K562 (cell line): ENCODE results near the gene CLUH. TPM values are rescaled to one million over a fixed set of nuclear protein-coding genes. Genes with fewer than 3 reads are reported as not detected.

Source experiments
- CHD1 ChIP-seq: fragments of 200-600 bp; sonication (generic); IDR thresholded peaks from one replicate; pipeline ENCODE4 v1.6.1; 2012; ENCODE audit warnings: mild to moderate bottlenecking, moderate library complexity, low read length, inconsistent platforms
- CREB5 ChIP-seq: fragments of 250-450 bp; sonication (Bioruptor Pico); IDR thresholded peaks from 2 replicates; pipeline ENCODE4 v1.5.0; 2020; ENCODE audit warnings: mild to moderate bottlenecking
- CREM ChIP-seq: IDR thresholded peaks from 2 replicates; pipeline ENCODE4 v1.6.1; 2014; ENCODE audit warnings: antibody characterized with exemption, low read depth
- E2F8 ChIP-seq: fragments of 450-650 bp; IDR thresholded peaks from 2 replicates; pipeline ENCODE4 v1.7.1; 2018; ENCODE audit warnings: mild to moderate bottlenecking, low read depth; ENCODE audit not compliant: partially characterized antibody
- EGR1 ChIP-seq: fragments of 450-650 bp; conservative IDR thresholded peaks from 2 replicates; pipeline ENCODE4 v1.6.1; 2017; ENCODE audit warnings: mild to moderate bottlenecking
- HMG20B ChIP-seq: fragments of 250-450 bp; sonication (Bioruptor Pico); IDR thresholded peaks from 2 replicates; pipeline ENCODE4 v1.5.0; 2021; ENCODE audit warnings: mild to moderate bottlenecking
- HNRNPL ChIP-seq: fragments of 200-400 bp; formaldehyde crosslinking; IDR thresholded peaks from 2 replicates; pipeline ENCODE4 v1.6.1; 2017; ENCODE audit warnings: low read depth, mild to moderate bottlenecking, low read length
- HNRNPUL1 ChIP-seq: fragments of 200-400 bp; formaldehyde crosslinking; IDR thresholded peaks from 2 replicates; pipeline ENCODE4 v1.6.1; 2017; ENCODE audit warnings: low read length
- JUND ChIP-seq, 2 experiments: IDR thresholded peaks; 2 replicates in 1 of 2; 3 replicates in 1 of 2; pipeline ENCODE4 v1.6.1; 2011; ENCODE audit warnings: borderline replicate concordance in 2 of 2, low read depth in 2 of 2, low read length in 2 of 2, improper control_type of control experiment in 1 of 2, missing biosample characterization in 1 of 2, missing genetic modification characterization in 1 of 2, missing genetic modification reagents in 1 of 2
- LEF1 ChIP-seq: fragments of 450-650 bp; IDR thresholded peaks from 2 replicates; pipeline ENCODE4 v1.6.1; 2016; ENCODE audit warnings: mild to moderate bottlenecking
- MAZ ChIP-seq, 2 experiments: fragments of 450-650 bp in 1 of 2; sonication (generic) in 1 of 2; formaldehyde crosslinking; IDR thresholded peaks in 1 of 2; conservative IDR thresholded peaks in 1 of 2; 2 replicates each; pipeline versions ENCODE4 v1.4.0 to v1.5.0; 2020; ENCODE audit warnings: mild to moderate bottlenecking in 1 of 2, missing genetic modification reagents in 1 of 2
- PHF21A ChIP-seq: fragments of 450-650 bp; IDR thresholded peaks from 2 replicates; pipeline ENCODE4 v1.6.1; 2017; ENCODE audit warnings: low read depth, borderline replicate concordance
- USF1 ChIP-seq: sonication (generic); formaldehyde crosslinking; IDR thresholded peaks from 2 replicates; pipeline ENCODE4 v1.9.0; 2022; ENCODE audit warnings: mild to moderate bottlenecking, missing genetic modification reagents
- ZKSCAN1 ChIP-seq: fragments of 150-350 bp; IDR thresholded peaks from 2 replicates; pipeline ENCODE4 v1.6.1; 2016; ENCODE audit warnings: low read depth, low read length
- ZNF146 ChIP-seq: IDR thresholded peaks from one replicate; pipeline ENCODE4 v1.6.1; 2018; ENCODE audit warnings: missing compliant biosample characterization; ENCODE audit not compliant: unreplicated experiment
- ZNF274 ChIP-seq: IDR thresholded peaks from 2 replicates; pipeline ENCODE4 v1.6.1; 2011; ENCODE audit warnings: low read depth, mild to moderate bottlenecking, low read length, moderate library complexity, borderline replicate concordance
- ZNF436 ChIP-seq: fragments of 250-450, 450-650 bp; sonication (Bioruptor Pico); formaldehyde crosslinking; IDR thresholded peaks from 2 replicates; pipeline ENCODE4 v1.7.0; 2020; ENCODE audit warnings: mild to moderate bottlenecking
- ZNF586 ChIP-seq: fragments of 450-650 bp; formaldehyde crosslinking; conservative IDR thresholded peaks from 2 replicates; pipeline ENCODE4 v1.4.0; 2020; ENCODE audit warnings: mild to moderate bottlenecking, moderate library complexity
- polyA plus RNA-seq, 8 experiments: library from polyadenylated mRNA; depleted of rRNA in 4 of 8; stranded (reverse) in 5 of 8; unstranded in 3 of 8; fragments of >200 nt; fragmentation: Nextera tagmentation in 2 of 8; fragmentation: Illumina TruSeq in 1 of 8; extraction: Ambion mirVana in 2 of 8; extraction: Trizol in 1 of 8; gene quantifications; 2 replicates each; pipeline versions ENCODE4 v1.2.1 to v1.2.3, GENCODE V29; 2011 to 2014; ENCODE audit warnings: inconsistent platforms in 1 of 8, missing spikeins in 1 of 8
- total RNA-seq, 7 experiments: library from RNA; depleted of rRNA in 6 of 7; stranded (reverse); fragments of >200 nt in 6 of 7; fragmentation: Illumina TruSeq in 2 of 7; extraction: Trizol in 2 of 7; gene quantifications; 2 replicates each; pipeline versions ENCODE4 v1.2.1 to v1.2.3, GENCODE V29; 2011 to 2021; ENCODE audit warnings: low replicate concordance in 1 of 7
- TF ChIP-seq, protein P1 (sequence below): fragments of 450-650 bp; IDR thresholded peaks from one replicate; pipeline ENCODE4 v1.6.1; 2018; ENCODE audit warnings: mild to moderate bottlenecking, moderate library complexity; ENCODE audit not compliant: partially characterized antibody
- TF ChIP-seq, protein P2 (sequence below): fragments of 450-650 bp; formaldehyde crosslinking; IDR thresholded peaks from 2 replicates; pipeline ENCODE4 v1.4.0; 2022; ENCODE audit warnings: missing genetic modification characterization

CLUH gene
- total and polyA plus RNA-seq, 9 of the 15 experiments (the other 6 are each of a cell fraction or from before 2014, with no cell fraction given), result 0.21 to 140 (median 33.2) TPM

- TF ChIP-seq HNRNPL (peak; percentile 79; the same call in 1 of the 2 replicates), EGR1 (peak; percentile 98), CHD1 (no peak), CREM (peak; percentile 76), JUND (IDR thresholded peaks at IDR 0.05; ENCODE audit: borderline replicate concordance, low read depth, low read length) (peak; percentile 63), JUND (tag; IDR thresholded peaks at IDR 0.05; ENCODE audit: borderline replicate concordance, low read depth, low read length) (peak; percentile 70; the same call in 1 of the 3 replicates), HMG20B (CRISPR knock-in tag) (no peak), MAZ (CRISPR knock-in tag; conservative IDR thresholded peaks at IDR 0.05 in 1 of 2, IDR thresholded peaks at IDR 0.05 in 1 of 2) (peak; percentile 90 to 91), PHF21A (no peak), ZNF274 (no peak), LEF1 (no peak), ZNF436 (CRISPR knock-in tag) (no peak), HNRNPUL1 (no peak), CREB5 (CRISPR knock-in tag) (no peak), ZNF586 (no peak), ZKSCAN1 (no peak), USF1 (CRISPR knock-in tag) (peak; percentile 90), ZNF146 (CRISPR knock-in tag) (no peak), E2F8 (peak; percentile 26)
- TF ChIP-seq, protein P1, sequence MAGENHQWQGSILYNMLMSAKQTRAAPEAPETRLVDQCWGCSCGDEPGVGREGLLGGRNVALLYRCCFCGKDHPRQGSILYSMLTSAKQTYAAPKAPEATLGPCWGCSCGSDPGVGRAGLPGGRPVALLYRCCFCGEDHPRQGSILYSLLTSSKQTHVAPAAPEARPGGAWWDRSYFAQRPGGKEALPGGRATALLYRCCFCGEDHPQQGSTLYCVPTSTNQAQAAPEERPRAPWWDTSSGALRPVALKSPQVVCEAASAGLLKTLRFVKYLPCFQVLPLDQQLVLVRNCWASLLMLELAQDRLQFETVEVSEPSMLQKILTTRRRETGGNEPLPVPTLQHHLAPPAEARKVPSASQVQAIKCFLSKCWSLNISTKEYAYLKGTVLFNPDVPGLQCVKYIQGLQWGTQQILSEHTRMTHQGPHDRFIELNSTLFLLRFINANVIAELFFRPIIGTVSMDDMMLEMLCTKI, result no peak
- TF ChIP-seq, protein P2, sequence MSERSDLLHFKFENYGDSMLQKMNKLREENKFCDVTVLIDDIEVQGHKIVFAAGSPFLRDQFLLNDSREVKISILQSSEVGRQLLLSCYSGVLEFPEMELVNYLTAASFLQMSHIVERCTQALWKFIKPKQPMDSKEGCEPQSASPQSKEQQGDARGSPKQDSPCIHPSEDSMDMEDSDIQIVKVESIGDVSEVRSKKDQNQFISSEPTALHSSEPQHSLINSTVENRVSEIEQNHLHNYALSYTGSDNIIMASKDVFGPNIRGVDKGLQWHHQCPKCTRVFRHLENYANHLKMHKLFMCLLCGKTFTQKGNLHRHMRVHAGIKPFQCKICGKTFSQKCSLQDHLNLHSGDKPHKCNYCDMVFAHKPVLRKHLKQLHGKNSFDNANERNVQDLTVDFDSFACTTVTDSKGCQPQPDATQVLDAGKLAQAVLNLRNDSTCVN (CRISPR knock-in tag), result no peak
These were observed at the start of gene CLUH (continued) for GRCh38 chr17:2711608-2712299.
